Endothelial cell of umbilical vein (primary cell): ENCODE results near the gene C6orf136.

ENCODE experiments used
- CTCF ChIP-seq, 2 donors: IDR thresholded peaks; 1 replicate in 1 of 2; 2 replicates in 1 of 2; pipeline ENCODE4 v1.5.1; 2011; ENCODE audit warnings: low read length in 2 of 2, mild to moderate bottlenecking in 2 of 2, moderate library complexity in 2 of 2, control low read depth in 1 of 2, inconsistent platforms in 1 of 2, low read depth in 1 of 2; ENCODE audit not compliant: insufficient read depth in 1 of 2; ENCODE audit errors: extremely low read depth in 1 of 2
- EZH2 ChIP-seq: IDR thresholded peaks from 2 replicates; pipeline ENCODE4 v1.6.1; 2012; ENCODE audit warnings: borderline replicate concordance, low read depth, mild to moderate bottlenecking, moderate library complexity, low read length, inconsistent platforms; ENCODE audit not compliant: severe bottlenecking
- MAX ChIP-seq: IDR thresholded peaks from 2 replicates; pipeline ENCODE4 v1.6.1; 2011; ENCODE audit not compliant: insufficient read depth, insufficient read length
- POLR2AphosphoS5 ChIP-seq: IDR thresholded peaks from 2 replicates; pipeline ENCODE4 v1.6.1; 2012; ENCODE audit warnings: low read depth, mild to moderate bottlenecking, control low read depth, low read length, moderate library complexity; ENCODE audit not compliant: insufficient read depth

GRCh38 chr6:30685157-30686008, 38.5 kb downstream of the C6orf136 start:
- TF ChIP-seq POLR2AphosphoS5 (no peak), CTCF (IDR thresholded peaks at IDR 0.05; ENCODE audit: extremely low read depth in 1 of 2, insufficient read depth in 1 of 2, low read depth in 1 of 2, low read length in 2 of 2) (peak; percentile 20 to 50), MAX (no peak), EZH2 (no peak)
